Neutrophil (primary cell): ENCODE results near the gene GLG1.

Experiments used
- H3K27ac ChIP-seq: fragments of 200-600 bp; sonication (generic); 2 replicates; pipeline ENCODE4 v1.5.1; 2016; ENCODE audit warnings: mild to moderate bottlenecking, moderate library complexity
- H3K27me3 ChIP-seq: fragments of 200-600 bp; sonication (generic); 2 replicates; pipeline ENCODE4 v1.6.0; 2016; ENCODE audit warnings: mild to moderate bottlenecking
- H3K36me3 ChIP-seq: fragments of 200-600 bp; sonication (generic); 2 replicates; pipeline ENCODE4 v1.5.1; 2017
- H3K4me1 ChIP-seq, 2 experiments: fragments of 200-600 bp in 1 of 2; sonication (generic) in 1 of 2; 1 replicate in 1 of 2; 2 replicates in 1 of 2; pipeline versions ENCODE4 v1.5.1 to v1.6.1; 2013 to 2016; ENCODE audit warnings: low read depth in 1 of 2, low read length in 1 of 2, mild to moderate bottlenecking in 1 of 2, moderate library complexity in 1 of 2; ENCODE audit not compliant: control insufficient read depth in 1 of 2, insufficient read depth in 1 of 2
- H3K4me3 ChIP-seq, 2 experiments: fragments of 200-600 bp in 1 of 2; sonication (generic) in 1 of 2; 1 replicate in 1 of 2; 2 replicates in 1 of 2; pipeline ENCODE4 v1.5.1; 2013 to 2016; ENCODE audit warnings: low read depth in 1 of 2, low read length in 1 of 2, mild to moderate bottlenecking in 1 of 2, moderate library complexity in 1 of 2
- H3K9me3 ChIP-seq: fragments of 200-600 bp; sonication (generic); 2 replicates; pipeline ENCODE4 v1.5.1; 2016
- CTCF ChIP-seq: fragments of 200-600 bp; sonication (generic); IDR thresholded peaks from 2 replicates; pipeline ENCODE4 v1.5.1; 2016; ENCODE audit warnings: antibody characterized with exemption

GLG1 gene

GRCh38 chr16:74505011-74505410, 101.9 kb downstream of the GLG1 start:
- no peak for TF ChIP-seq CTCF
- Histone ChIP-seq H3K9me3 (no peaks in the 10 kb centered on the region), H3K36me3 (peaks cover 37% of the 10 kb centered on the region), H3K27me3 (no peaks in the 10 kb centered on the region), H3K4me1 (no peaks in the 10 kb centered on the region), H3K4me3 (no peak overlapping the region), H3K27ac (no peak overlapping the region)

- Histone ChIP-seq H3K27me3 (no peaks in the 10 kb centered on the region), H3K4me3 (no peak overlapping the region), H3K9me3 (no peaks in the 10 kb centered on the region), H3K36me3 (peaks cover 43% of the 10 kb centered on the region), H3K27ac (no peak overlapping the region), H3K4me1 (no peaks in the 10 kb centered on the region)
- no peak for TF ChIP-seq CTCF
These were observed 103.5 kb downstream of the GLG1 start for GRCh38 chr16:74503412-74503811.

GRCh38 chr16:74501484-74502478, 105.1 kb downstream of the GLG1 start:
- Histone ChIP-seq H3K9me3 (no peaks in the 10 kb centered on the region), H3K36me3 (peaks cover 29% of the 10 kb centered on the region), H3K4me1 (no peaks in the 10 kb centered on the region), H3K4me3 (no peak overlapping the region), H3K27me3 (no peaks in the 10 kb centered on the region), H3K27ac (no peak overlapping the region)
- TF ChIP-seq CTCF, result no peak

- TF ChIP-seq CTCF, result no peak
- Histone ChIP-seq H3K27ac (no peak overlapping the region), H3K4me3 (no peak overlapping the region)
These were observed 106.0 kb downstream of the GLG1 start for GRCh38 chr16:74500907-74501306.

GRCh38 chr16:74499114-74499513, 107.8 kb downstream of the GLG1 start:
- Histone ChIP-seq H3K9me3 (no peaks in the 10 kb centered on the region), H3K4me3 (no peak overlapping the region), H3K36me3 (peaks cover 44% of the 10 kb centered on the region), H3K27me3 (no peaks in the 10 kb centered on the region), H3K4me1 (no peaks in the 10 kb centered on the region), H3K27ac (no peak overlapping the region)
- TF ChIP-seq CTCF, result no peak

More at GRCh38 chr16:74500907-74501306, 106.0 kb downstream of the GLG1 start:
- Histone ChIP-seq H3K36me3 (peaks cover 32% of the 10 kb centered on the region), H3K4me1 (no peaks in the 10 kb centered on the region), H3K9me3 (no peaks in the 10 kb centered on the region), H3K27me3 (no peaks in the 10 kb centered on the region)
